HepG2 (cell line): ENCODE results near the gene RNPEPL1. TPM values are rescaled to one million over a fixed set of nuclear protein-coding genes. Genes with fewer than 3 reads are reported as not detected.

Source experiments
- ATF7-NPFF ChIP-seq: sonication (generic); formaldehyde crosslinking; IDR thresholded peaks from 2 replicates; pipeline ENCODE4 v1.8.1; 2023; ENCODE audit warnings: mild to moderate bottlenecking, low read depth, missing genetic modification reagents, moderate library complexity
- ELF3 ChIP-seq: IDR thresholded peaks from 2 replicates; pipeline ENCODE4 v1.6.1; 2016; ENCODE audit warnings: missing genetic modification reagents, missing compliant biosample characterization
- FOXK2 ChIP-seq: fragments of 450-650 bp; IDR thresholded peaks from 2 replicates; pipeline ENCODE4 v1.6.1; 2016
- GRHL1 ChIP-seq: sonication (generic); formaldehyde crosslinking; conservative IDR thresholded peaks from 2 replicates; pipeline ENCODE4 v1.8.0; 2022; ENCODE audit warnings: missing genetic modification reagents
- GZF1 ChIP-seq: sonication (generic); formaldehyde crosslinking; IDR thresholded peaks from 2 replicates; pipeline ENCODE4 v1.5.1; 2020; ENCODE audit warnings: mild to moderate bottlenecking, missing genetic modification reagents
- HMGA1 ChIP-seq: sonication (generic); formaldehyde crosslinking; conservative IDR thresholded peaks from 2 replicates; pipeline ENCODE4 v1.4.0; 2020; ENCODE audit warnings: missing genetic modification reagents
- KLF12 ChIP-seq: sonication (generic); formaldehyde crosslinking; IDR thresholded peaks from 2 replicates; pipeline ENCODE4 v1.4.0; 2020; ENCODE audit warnings: missing genetic modification reagents, borderline replicate concordance
- KMT2B ChIP-seq: IDR thresholded peaks from 2 replicates; pipeline ENCODE4 v1.6.1; 2016; ENCODE audit warnings: missing genetic modification reagents, missing compliant biosample characterization
- SP2 ChIP-seq: sonication (generic); formaldehyde crosslinking; IDR thresholded peaks from 2 replicates; pipeline ENCODE4 v1.5.1; 2020; ENCODE audit warnings: mild to moderate bottlenecking, missing genetic modification reagents
- THAP7 ChIP-seq: sonication (generic); formaldehyde crosslinking; IDR thresholded peaks from 2 replicates; pipeline ENCODE4 v1.8.1; 2023; ENCODE audit warnings: mild to moderate bottlenecking, missing genetic modification reagents
- THYN1 ChIP-seq: sonication (generic); formaldehyde crosslinking; IDR thresholded peaks from 2 replicates; pipeline ENCODE4 v1.8.1; 2023; ENCODE audit warnings: low read depth, mild to moderate bottlenecking, moderate library complexity, missing genetic modification reagents, borderline replicate concordance
- YEATS2 ChIP-seq: sonication (generic); formaldehyde crosslinking; IDR thresholded peaks from 2 replicates; pipeline ENCODE4 v1.4.0; 2020; ENCODE audit warnings: missing genetic modification reagents, borderline replicate concordance
- ZC3H13 ChIP-seq: sonication (generic); formaldehyde crosslinking; IDR thresholded peaks from 2 replicates; pipeline ENCODE4 v1.8.1; 2023; ENCODE audit warnings: mild to moderate bottlenecking, missing genetic modification reagents, moderate library complexity
- ZFP36L2 ChIP-seq: sonication (generic); formaldehyde crosslinking; IDR thresholded peaks from 2 replicates; pipeline ENCODE4 v1.4.0; 2020; ENCODE audit warnings: missing genetic modification reagents
- ZFY ChIP-seq: sonication (generic); formaldehyde crosslinking; IDR thresholded peaks from 2 replicates; pipeline ENCODE4 v1.4.0; 2020; ENCODE audit warnings: missing genetic modification reagents
- ZNF3 ChIP-seq: IDR thresholded peaks from 2 replicates; pipeline ENCODE4 v1.7.0; 2017; ENCODE audit warnings: inconsistent platforms
- ZNF570 ChIP-seq: sonication (generic); formaldehyde crosslinking; IDR thresholded peaks from 2 replicates; pipeline ENCODE4 v1.4.0; 2020; ENCODE audit warnings: mild to moderate bottlenecking, missing genetic modification reagents, borderline replicate concordance
- ZSCAN12 ChIP-seq: sonication (generic); formaldehyde crosslinking; IDR thresholded peaks from 2 replicates; pipeline ENCODE4 v1.9.0; 2021; ENCODE audit warnings: mild to moderate bottlenecking, missing genetic modification reagents
- polyA plus RNA-seq, 8 experiments: library from polyadenylated mRNA; depleted of rRNA in 3 of 8; stranded (reverse) in 7 of 8; unstranded in 1 of 8; fragments of >200 nt; fragmentation: Illumina TruSeq in 4 of 8; extraction: Trizol in 4 of 8; gene quantifications; 2 replicates each; pipeline versions ENCODE4 v1.2.1 to v1.2.3, GENCODE V29; 2011 to 2016; ENCODE audit warnings: low read depth in 4 of 8, missing spikeins in 1 of 8, mixed read lengths in 1 of 8; ENCODE audit not compliant: insufficient read depth in 1 of 8
- total RNA-seq, 5 experiments: library from RNA; depleted of rRNA; stranded (reverse); fragments of >200 nt; fragmentation: Illumina TruSeq; extraction: Trizol; gene quantifications; 2 replicates each; pipeline ENCODE4 v1.2.3, GENCODE V29; 2016; ENCODE audit warnings: low read depth in 1 of 5
- TF ChIP-seq, protein P1 (sequence below): sonication (generic); formaldehyde crosslinking; IDR thresholded peaks from 2 replicates; pipeline ENCODE4 v1.4.0; 2020; ENCODE audit warnings: mild to moderate bottlenecking, missing genetic modification reagents

RNPEPL1 gene
- total and polyA plus RNA-seq, 2 of the 13 experiments (the other 11 are each of a cell fraction or from before 2014, with no cell fraction given): 13.0 to 18.0 TPM

- TF ChIP-seq, protein P1, sequence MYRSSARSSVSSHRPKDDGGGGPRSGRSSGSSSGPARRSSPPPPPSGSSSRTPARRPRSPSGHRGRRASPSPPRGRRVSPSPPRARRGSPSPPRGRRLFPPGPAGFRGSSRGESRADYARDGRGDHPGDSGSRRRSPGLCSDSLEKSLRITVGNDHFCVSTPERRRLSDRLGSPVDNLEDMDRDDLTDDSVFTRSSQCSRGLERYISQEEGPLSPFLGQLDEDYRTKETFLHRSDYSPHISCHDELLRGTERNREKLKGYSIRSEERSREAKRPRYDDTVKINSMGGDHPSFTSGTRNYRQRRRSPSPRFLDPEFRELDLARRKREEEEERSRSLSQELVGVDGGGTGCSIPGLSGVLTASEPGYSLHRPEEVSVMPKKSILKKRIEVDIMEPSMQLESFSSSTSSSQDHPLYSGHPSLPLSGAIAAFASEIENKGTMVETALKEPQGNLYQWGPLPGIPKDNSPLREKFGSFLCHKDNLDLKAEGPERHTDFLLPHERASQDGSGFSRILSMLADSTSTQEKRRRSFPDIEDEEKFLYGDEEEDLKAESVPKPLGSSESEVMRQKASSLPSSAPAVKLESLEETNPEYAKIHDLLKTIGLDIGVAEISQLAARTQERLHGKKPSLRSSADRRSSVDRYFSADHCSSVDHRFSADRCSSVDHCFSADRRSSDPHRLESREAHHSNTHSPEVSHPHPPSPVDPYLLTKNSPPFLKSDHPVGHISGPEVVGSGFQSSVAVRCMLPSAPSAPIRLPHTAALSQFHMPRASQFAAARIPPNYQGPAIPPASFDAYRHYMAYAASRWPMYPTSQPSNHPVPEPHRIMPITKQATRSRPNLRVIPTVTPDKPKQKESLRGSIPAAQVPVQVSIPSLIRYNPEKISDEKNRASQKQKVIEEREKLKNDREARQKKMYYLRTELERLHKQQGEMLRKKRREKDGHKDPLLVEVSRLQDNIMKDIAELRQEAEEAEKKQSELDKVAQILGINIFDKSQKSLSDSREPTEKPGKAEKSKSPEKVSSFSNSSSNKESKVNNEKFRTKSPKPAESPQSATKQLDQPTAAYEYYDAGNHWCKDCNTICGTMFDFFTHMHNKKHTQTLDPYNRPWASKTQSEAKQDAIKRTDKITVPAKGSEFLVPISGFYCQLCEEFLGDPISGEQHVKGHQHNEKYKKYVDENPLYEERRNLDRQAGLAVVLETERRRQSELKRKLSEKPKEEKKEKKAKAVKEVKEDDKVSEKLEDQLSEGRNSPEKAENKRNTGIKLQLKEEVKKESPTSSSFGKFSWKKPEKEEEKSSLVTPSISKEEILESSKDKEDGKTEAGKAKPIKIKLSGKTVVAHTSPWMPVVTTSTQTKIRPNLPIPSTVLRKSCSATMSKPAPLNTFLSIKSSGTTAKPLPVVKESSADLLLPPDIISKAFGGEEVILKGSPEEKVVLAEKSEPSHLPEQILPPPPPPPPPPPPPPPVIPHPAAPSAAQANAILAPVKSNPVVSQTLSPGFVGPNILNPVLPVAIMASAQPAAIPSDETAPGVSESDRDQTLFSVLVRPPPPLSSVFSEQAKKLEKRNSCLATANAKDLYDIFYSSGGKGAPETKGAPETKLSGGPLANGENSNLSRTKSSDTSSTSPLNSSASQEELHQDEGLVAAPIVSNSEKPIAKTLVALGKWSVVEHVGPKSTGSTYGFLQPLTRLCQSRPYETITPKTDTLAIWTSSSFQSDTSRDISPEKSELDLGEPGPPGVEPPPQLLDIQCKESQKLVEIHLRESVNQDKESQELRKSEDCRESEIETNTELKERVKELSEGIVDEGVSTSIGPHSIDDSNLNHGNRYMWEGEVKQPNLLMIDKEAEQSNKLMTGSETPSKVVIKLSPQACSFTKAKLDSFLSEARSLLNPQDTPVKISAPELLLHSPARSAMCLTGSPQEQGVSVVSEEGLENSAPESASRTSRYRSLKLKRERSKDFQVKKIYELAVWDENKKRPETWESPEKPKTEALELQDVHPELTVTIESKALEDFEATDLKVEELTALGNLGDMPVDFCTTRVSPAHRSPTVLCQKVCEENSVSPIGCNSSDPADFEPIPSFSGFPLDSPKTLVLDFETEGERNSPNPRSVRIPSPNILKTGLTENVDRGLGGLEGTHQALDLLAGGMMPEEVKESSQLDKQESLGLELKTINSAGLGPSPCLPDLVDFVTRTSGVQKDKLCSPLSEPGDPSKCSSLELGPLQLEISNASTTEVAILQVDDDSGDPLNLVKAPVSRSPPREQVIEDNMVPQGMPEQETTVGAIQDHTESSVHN (CRISPR knock-in tag): no peak; the same call in 1 of the 2 replicates
- no peak; the same call in 1 of the 2 replicates for TF ChIP-seq ATF7-NPFF (CRISPR knock-in tag)
- no peak; the same call in 1 of the 2 replicates for TF ChIP-seq SP2 (CRISPR knock-in tag)
- peak; percentile 78 for TF ChIP-seq ZC3H13 (CRISPR knock-in tag)
- TF ChIP-seq ZSCAN12 (CRISPR knock-in tag): no peak
- peak; percentile 36 for TF ChIP-seq KMT2B (CRISPR knock-in tag)
- TF ChIP-seq ZFY (CRISPR knock-in tag): peak; percentile 49
- TF ChIP-seq THAP7 (CRISPR knock-in tag): peak; percentile 93
- TF ChIP-seq ELF3 (CRISPR knock-in tag): 0 out of 2 replicates have a peak, but pooled peaks have one; percentile 49
- no peak for TF ChIP-seq YEATS2 (CRISPR knock-in tag)
- TF ChIP-seq GRHL1 (CRISPR knock-in tag): no peak
- TF ChIP-seq ZNF3 (CRISPR knock-in tag): no peak
- no peak for TF ChIP-seq FOXK2
- TF ChIP-seq KLF12: 0 out of 2 replicates have a peak, but pooled peaks have one; percentile 57
- TF ChIP-seq GZF1 (CRISPR knock-in tag): no peak
- no peak for TF ChIP-seq HMGA1
- no peak for TF ChIP-seq ZNF570 (CRISPR knock-in tag)
- TF ChIP-seq THYN1 (CRISPR knock-in tag): no peak
- 0 out of 2 replicates have a peak, but pooled peaks have one; percentile 15 for TF ChIP-seq ZFP36L2
These were observed 1.8 kb upstream of the RNPEPL1 start (continued) for GRCh38 chr2:240566203-240567136.
